GM21447 (cell line): ENCODE results near the gene SGSM2.

ENCODE experiments used
- ATAC-seq: cut with Tn5 transposase; IDR thresholded peaks from one replicate; pipeline ENCODE4 v1.9.1; 2021; ENCODE audit not compliant: unreplicated experiment

Gene SGSM2

DNA sequence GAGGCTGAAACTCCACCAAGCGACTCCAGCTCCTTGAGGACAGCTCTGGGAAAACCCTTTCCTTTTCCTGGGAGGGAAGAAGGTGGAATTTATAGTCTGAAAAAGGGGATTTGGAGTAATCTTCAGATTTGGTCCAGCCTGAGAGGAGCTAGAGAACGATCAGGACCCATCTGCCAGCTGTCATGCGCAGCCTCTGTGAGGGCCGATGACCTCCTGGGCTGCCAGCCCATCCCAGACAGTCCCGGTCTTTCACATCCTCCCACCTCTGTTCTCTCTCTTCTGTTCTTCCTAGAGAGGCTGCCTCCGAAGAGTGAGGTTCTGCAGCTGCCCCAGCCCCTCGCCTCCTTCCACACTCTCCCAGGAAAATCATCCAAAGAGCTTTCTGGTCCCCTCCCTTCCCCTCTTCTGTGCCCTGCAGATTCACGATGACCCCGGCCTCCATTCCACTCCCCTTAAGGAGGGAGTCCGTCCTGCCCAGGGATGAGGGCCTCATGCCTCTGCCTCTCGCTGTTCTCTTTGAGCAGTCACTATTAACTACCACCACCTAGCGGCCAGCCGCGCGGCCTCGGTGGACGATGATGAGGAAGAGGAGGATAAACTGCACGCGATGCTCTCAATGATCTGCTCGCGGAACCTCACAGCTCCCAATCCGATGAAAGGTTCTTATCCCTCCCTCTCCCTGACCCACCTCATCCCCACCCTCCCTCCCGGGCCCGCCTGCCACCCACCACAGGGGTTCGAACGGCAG lies 29.6 kb downstream of the SGSM2 start:
- ATAC-seq = no peak

GRCh38 chr17:2368359-2368758 lies 31.1 kb downstream of the SGSM2 start:
- no peak for ATAC-seq

DNA sequence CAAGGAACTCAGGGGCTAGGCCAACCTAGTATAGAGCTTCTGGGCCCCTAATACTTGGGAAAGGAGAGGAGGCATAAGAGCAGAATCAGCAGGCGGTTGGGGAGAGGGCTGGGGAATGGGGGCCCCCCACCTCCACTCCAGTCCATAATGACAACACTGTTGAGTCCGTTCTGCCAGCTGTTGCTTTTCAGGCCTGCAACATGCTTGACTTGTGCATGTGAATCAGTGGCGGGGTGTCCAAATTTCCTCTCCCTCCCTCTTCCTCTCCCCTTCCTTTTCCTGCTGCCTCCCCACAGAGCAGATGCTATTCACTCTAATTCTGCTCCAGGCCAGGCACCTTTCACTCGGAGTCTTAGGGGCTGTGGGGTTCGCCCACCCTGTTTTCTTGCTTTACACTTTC lies 31.7 kb downstream of the SGSM2 start:
- no peak for ATAC-seq

- no peak for ATAC-seq
These were observed 32.4 kb downstream of the SGSM2 start for GRCh38 chr17:2369551-2370210.

GRCh38 chr17:2370211-2370589 lies 32.9 kb downstream of the SGSM2 start:
- no peak for ATAC-seq

DNA sequence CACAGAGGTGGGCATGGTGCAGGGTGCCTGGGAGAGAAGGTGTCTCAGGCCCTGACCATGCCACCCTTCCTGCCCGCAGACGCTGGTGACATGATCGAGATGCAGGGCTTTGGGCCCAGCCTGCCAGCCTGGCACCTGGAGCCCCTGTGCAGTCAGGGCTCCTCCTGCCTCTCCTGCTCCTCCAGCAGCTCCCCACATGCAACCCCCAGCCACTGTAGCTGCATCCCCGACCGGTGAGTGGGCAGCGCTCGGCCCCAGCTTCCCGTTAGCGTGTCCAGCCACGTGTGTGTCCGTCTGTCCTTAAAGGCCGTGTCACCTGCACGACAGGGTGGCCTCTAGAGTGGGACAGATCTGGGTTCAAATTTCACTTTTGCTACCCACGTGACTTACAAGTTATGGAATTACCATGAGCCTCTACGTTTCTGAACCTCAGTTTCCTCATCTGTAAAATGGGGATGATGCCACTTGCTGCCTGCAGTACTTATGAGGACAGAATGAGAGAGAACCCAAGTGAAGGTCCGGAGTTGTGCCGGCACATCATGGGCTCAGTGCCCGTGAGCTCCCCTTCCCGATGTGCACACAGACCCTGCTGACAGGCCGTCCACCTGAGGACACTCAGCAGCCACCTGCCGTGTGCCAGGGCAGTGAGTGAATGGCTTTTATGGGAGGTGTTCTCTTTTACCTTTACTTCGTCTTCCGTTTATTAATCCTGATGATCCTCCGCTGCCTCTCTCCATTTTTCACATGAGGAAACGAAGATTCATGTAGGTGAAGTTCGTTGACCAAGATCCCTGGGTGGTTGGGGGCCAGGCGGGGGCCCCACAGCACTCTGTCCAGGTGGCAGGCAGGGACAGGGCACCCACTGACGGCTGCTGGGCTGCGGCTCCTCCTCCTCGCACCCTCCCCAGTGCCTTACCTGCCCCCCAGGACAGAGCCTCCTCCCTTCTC lies 34.2 kb downstream of the SGSM2 start:
- no peak for ATAC-seq

- ATAC-seq = no peak
These were observed 34.9 kb downstream of the SGSM2 start for GRCh38 chr17:2372180-2372579.

- no peak for ATAC-seq
These were observed 35.4 kb downstream of the SGSM2 start for GRCh38 chr17:2372681-2373080.

GRCh38 chr17:2373179-2373578 lies 35.9 kb downstream of the SGSM2 start:
- ATAC-seq = no peak

GRCh38 chr17:2374549-2375285 lies 37.4 kb downstream of the SGSM2 start:
- ATAC-seq = no peak

GRCh38 chr17:2375406-2375805 lies 38.1 kb downstream of the SGSM2 start:
- no peak for ATAC-seq

DNA sequence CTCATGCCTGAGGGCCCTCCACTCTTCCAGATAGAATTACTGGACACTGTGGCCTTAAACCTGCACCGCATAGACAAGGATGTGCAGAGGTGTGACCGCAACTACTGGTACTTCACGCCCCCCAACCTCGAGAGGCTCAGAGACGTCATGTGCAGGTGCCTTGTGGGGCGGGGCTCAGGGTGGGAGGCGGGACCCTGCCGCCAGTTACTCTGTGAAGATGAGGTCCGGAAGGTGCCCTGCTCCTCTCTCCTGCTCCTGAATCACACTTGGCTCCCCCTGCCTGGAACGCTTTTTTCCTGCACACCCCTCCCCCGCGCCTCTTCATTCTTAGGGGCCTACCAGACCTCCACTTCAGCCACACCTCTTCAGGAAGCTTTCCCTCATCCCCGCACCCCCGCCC lies 38.8 kb downstream of the SGSM2 start:
- no peak for ATAC-seq

DNA sequence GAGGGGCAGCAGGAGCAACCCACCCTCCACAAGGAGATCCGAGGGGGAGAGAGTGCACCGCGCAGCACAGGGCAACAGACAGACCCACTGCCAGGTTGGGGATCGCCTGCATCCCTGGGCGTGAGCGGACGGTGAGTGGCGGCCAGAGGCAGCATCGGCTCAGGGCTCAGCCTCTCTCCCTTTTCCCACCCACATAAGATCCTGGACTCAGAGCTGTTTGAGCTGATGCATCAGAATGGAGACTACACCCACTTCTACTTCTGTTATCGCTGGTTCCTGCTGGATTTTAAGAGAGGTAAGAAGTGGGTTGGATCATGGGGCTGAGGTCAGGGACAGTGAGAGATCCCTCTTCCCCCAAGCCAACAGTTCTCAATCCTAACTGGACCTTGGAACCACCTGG lies 40.4 kb downstream of the SGSM2 start:
- no peak for ATAC-seq

GRCh38 chr17:2378905-2379304 lies 41.6 kb downstream of the SGSM2 start:
- ATAC-seq = no peak

DNA sequence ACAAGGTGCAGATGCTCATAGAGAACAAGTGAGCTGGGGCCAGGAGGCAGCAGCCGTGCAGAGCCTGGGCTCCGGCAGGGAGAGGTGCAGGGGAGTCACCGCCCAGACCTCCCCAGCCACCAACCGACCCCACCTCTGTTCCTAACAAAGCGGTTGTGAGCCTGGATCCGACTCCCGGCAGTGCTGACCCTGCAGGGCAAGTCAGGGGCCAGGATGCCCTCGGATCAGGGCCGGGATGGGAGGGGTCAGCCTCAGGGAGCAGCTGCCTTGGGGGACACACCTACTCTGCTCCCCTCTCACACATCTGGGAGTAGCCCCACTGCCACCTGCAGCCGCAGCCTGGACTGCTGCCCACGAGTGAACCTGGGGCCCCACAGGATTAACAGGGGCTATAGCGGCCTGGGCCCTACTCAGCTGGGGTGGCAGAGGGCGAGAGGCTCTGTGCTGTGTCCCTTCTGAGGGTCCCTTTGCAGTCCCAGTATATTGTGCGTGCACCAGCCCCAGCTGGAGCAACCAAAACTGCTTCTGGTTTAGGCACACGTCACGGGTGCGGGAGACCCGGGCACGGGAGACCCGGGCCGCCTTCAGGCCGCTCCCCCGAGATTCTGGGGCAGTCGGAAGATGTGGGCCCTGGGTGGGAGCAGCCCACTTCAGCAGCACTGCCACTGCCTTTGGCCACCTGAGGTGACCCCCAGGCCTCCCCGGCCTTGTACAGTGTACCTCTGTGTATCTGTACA lies 42.4 kb downstream of the SGSM2 start:
- ATAC-seq = no peak

DNA sequence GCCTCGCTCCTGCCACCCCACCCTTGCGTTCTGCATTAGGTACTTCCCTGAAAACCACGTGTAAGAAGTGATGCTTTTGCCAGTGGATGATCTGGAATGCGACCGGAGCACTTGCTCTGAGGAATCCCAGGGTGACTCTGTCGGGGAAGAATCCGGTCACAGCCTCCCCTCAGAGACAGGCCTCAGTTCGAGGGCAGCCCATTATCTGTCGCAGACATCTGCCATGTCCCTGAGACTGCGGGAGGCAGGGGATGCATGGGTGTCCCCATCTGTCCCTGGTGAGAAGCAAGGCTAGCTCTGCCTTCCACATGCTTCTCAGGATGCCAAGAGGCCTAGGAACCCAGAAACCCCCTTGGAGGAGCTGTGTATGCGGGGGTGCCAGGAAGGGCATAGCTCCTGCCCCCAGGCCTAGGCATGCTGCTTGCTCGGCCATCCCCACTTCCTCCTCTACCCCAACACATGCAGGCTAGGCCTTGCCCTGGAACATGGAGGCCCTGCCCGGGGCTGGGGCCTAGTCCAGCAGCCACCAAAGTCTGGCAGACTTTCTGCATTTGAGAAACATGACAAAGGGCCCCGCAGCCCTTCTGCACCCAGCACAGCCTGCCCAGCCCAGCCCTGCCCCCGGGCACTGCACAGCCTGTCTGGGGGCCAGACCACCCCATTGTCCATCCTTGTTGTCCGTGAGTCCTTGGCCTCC lies 43.1 kb downstream of the SGSM2 start:
- no peak for ATAC-seq

DNA sequence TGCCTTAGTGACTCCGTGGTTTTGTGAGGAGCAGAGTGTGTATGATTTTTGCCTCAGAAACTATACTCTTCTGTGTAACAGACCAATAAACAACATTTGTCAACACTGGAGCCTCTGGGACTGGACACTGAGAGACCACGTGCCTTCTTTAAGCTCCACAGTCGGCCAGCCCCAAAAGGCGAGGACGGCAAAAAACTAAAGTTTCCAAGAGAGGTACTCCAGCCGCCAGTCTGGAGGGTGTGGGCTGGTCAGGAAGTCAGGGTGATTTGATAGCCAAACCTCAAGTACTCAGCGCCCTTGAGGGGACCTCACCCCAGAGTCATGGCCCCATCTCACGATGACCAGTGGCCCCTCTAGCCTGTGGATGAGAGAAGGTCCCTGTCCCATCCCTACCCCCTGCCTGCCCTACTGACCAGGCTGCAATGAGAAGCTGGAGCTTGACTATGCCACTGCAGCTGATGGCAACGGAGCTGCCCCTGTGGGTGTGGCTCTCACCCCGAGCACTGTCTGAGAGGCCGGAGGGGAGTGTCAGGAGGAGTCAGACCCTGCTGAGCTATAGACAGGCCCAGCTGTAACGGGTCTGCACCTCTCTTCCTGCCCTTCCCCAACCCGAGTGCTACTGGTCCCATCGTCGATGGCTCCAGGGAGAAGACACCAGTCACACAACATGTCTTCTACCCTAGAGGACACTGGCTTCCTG lies 43.8 kb downstream of the SGSM2 start:
- no peak for ATAC-seq

- ATAC-seq = no peak
These were observed 46.4 kb downstream of the SGSM2 start for GRCh38 chr17:2383628-2384167.
